ENCODE results near the gene MYCN.
"Not testable (repeated sequence)": the region's sequence is repeated elsewhere in the genome, so short reads cannot be mapped to it uniquely, and the experiment has no call there.

- not testable (repeated sequence) for TF ChIP-seq CTCF (IDR thresholded peaks at IDR 0.05; ENCODE audit: poor library complexity); EZH2phosphoT487 (IDR thresholded peaks at IDR 0.05; ENCODE audit: low read depth, severe bottlenecking, unreplicated experiment)
Measured at GRCh38 chr2:15903910-15904309, 36.4 kb upstream of the MYCN start.
